Neural cell (in vitro differentiated cells): ENCODE data around the gene SORCS1. TPM values are rescaled to one million over a fixed set of nuclear protein-coding genes. Genes with fewer than 3 reads are reported as not detected.

Source experiments
- H2AFZ ChIP-seq: fragments of 200-600, 300-800 bp; sonication (generic), shearing (Covaris generic); 2 replicates; pipeline ENCODE4 v1.6.0; 2014; ENCODE audit warnings: low read depth, mild to moderate bottlenecking, antibody characterized with exemption, low read length, moderate library complexity
- H3F3A ChIP-seq: fragments of 200-600 bp; shearing (Covaris generic); 2 replicates; pipeline ENCODE4 v1.6.1; 2016; ENCODE audit warnings: mild to moderate bottlenecking, moderate library complexity, mixed read lengths, antibody characterized with exemption, low read length; ENCODE audit not compliant: insufficient read depth, poor library complexity, severe bottlenecking
- H3K27ac ChIP-seq: fragments of 200-600, 300-800 bp; sonication (generic), shearing (Covaris generic); 2 replicates; pipeline ENCODE4 v1.5.1; 2014; ENCODE audit warnings: mild to moderate bottlenecking, low read length, moderate library complexity
- H3K27me3 ChIP-seq: fragments of 300-800, 200-600 bp; sonication (generic), shearing (Covaris generic); 2 replicates; pipeline ENCODE4 v1.6.0; 2014; ENCODE audit warnings: mild to moderate bottlenecking, low read depth, low read length, moderate library complexity; ENCODE audit not compliant: insufficient read depth
- H3K36me3 ChIP-seq: fragments of 300-800, 200-600 bp; sonication (generic), shearing (Covaris generic); 2 replicates; pipeline ENCODE4 v1.5.1; 2014; ENCODE audit warnings: mild to moderate bottlenecking, antibody characterized with exemption, low read length, moderate library complexity; ENCODE audit not compliant: insufficient read depth
- H3K4me2 ChIP-seq: fragments of 300-800, 200-600 bp; sonication (generic), shearing (Covaris generic); 2 replicates; pipeline ENCODE4 v1.6.0; 2014; ENCODE audit warnings: mild to moderate bottlenecking, low read length
- H3K4me3 ChIP-seq: fragments of 300-800, 200-600 bp; sonication (generic), shearing (Covaris generic); 2 replicates; pipeline ENCODE4 v1.5.1; 2014; ENCODE audit warnings: mild to moderate bottlenecking, low read length, moderate library complexity
- H3K79me2 ChIP-seq: fragments of 200-600 bp; shearing (Covaris generic); replicated peaks from 2 replicates; pipeline ENCODE4 v1.6.0; 2014; ENCODE audit warnings: mild to moderate bottlenecking, low read length, moderate library complexity; ENCODE audit not compliant: insufficient read depth
- H3K9ac ChIP-seq: fragments of 300-800, 200-600 bp; sonication (generic), shearing (Covaris generic); 2 replicates; pipeline ENCODE4 v1.6.1; 2016; ENCODE audit warnings: mild to moderate bottlenecking, low read length, mixed read lengths
- H3K9me2 ChIP-seq: fragments of 200-600 bp; shearing (Covaris generic); 2 replicates; pipeline ENCODE4 v1.6.1; 2016; ENCODE audit warnings: mild to moderate bottlenecking, low read length, mixed read lengths; ENCODE audit not compliant: insufficient read depth
- H3K9me3 ChIP-seq: fragments of 200-600, 300-800 bp; sonication (generic), shearing (Covaris generic); 2 replicates; pipeline ENCODE4 v1.6.1; 2016; ENCODE audit warnings: mild to moderate bottlenecking, mixed run types, low read length, moderate library complexity, mixed read lengths
- H4K20me1 ChIP-seq: fragments of 200-600 bp; shearing (Covaris generic); 2 replicates; pipeline ENCODE4 v1.6.1; 2016; ENCODE audit warnings: mild to moderate bottlenecking, mixed run types; ENCODE audit not compliant: insufficient read depth
- EP300 ChIP-seq: fragments of 450-650 bp; conservative IDR thresholded peaks from 2 replicates; pipeline ENCODE4 v1.6.1; 2014; ENCODE audit warnings: antibody characterized with exemption, mild to moderate bottlenecking, moderate library complexity; ENCODE audit not compliant: poor library complexity, severe bottlenecking
- EZH2 ChIP-seq: fragments of 200-600, 300-800 bp; shearing (Covaris generic), sonication (generic); IDR thresholded peaks from 2 replicates; pipeline ENCODE4 v1.6.1; 2014; ENCODE audit warnings: antibody characterized with exemption, low read length, borderline replicate concordance, mild to moderate bottlenecking; ENCODE audit not compliant: insufficient read depth, poor library complexity, severe bottlenecking
- MXI1 ChIP-seq: fragments of 450-650 bp; conservative IDR thresholded peaks from 2 replicates; pipeline ENCODE4 v1.6.1; 2014; ENCODE audit warnings: antibody characterized with exemption, mild to moderate bottlenecking; ENCODE audit not compliant: poor library complexity, severe bottlenecking
- POLR2AphosphoS5 ChIP-seq: IDR thresholded peaks from 2 replicates; pipeline ENCODE4 v1.6.1; 2012
- RAD21 ChIP-seq: fragments of 450-650 bp; conservative IDR thresholded peaks from 2 replicates; pipeline ENCODE4 v1.6.1; 2014; ENCODE audit warnings: antibody characterized with exemption, mild to moderate bottlenecking, moderate library complexity
- SMC3 ChIP-seq: fragments of 450-650 bp; conservative IDR thresholded peaks from 2 replicates; pipeline ENCODE4 v1.6.1; 2014; ENCODE audit warnings: antibody characterized with exemption, mild to moderate bottlenecking, moderate library complexity; ENCODE audit not compliant: poor library complexity
- TAF1 ChIP-seq: IDR thresholded peaks from 2 replicates; pipeline ENCODE4 v1.6.1; 2012; ENCODE audit warnings: low read depth
- polyA plus RNA-seq: library from polyadenylated mRNA; depleted of rRNA; stranded (reverse); fragments of >200 nt; gene quantifications from 2 replicates; pipeline ENCODE4 v1.2.3, GENCODE V29; 2014
- TF ChIP-seq, protein P1 (sequence below): IDR thresholded peaks from 2 replicates; pipeline ENCODE4 v1.6.1; 2012; ENCODE audit warnings: borderline replicate concordance
- TF ChIP-seq, protein P2 (sequence below): fragments of 450-650 bp; IDR thresholded peaks from 2 replicates; pipeline ENCODE4 v1.5.1; 2014; ENCODE audit warnings: antibody characterized with exemption, mild to moderate bottlenecking, moderate library complexity; ENCODE audit not compliant: poor library complexity, severe bottlenecking

Gene SORCS1
- polyA plus RNA-seq, 1 donor from 2014 or later, result 27.0 TPM

DNA sequence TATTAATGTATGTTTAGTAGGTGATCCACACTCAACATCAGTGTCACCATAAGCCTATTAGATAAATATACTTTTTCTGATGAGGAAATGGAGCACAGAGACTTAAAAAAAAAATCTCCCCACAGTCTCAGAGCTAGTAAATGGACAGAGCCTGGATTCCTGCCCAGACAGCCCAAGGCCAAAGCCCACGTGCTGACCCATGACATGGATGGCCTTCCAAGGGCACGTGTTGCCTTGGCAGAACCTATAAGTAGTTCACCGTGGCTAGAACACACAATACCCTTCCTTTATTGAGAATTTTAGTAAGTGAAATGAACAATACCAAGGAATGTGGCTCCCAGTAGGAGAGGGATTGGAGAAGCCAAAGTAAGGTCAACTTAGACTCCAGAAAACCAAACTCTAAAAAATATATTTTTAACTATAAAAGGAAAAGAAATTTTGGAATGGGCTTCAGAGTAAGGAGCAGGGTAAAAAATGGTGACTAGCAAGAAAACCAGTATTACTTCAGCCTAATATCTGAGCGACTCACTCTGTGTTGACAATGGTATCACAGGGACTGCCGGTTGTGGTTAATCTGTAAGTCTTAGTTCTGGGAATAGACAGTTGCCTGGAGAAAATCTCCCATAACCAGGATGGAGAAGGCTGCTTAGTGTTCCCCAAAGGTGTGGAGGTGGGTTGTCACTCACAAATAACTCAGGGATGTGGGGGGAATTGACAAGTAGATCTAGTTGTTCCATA, 223.0 kb downstream of the SORCS1 start:
- Histone ChIP-seq H3K9ac (no peak overlapping the region), H3K27ac (no peak overlapping the region), H3K4me2 (no peak overlapping the region), H3K9me2 (no peaks in the 10 kb centered on the region), H4K20me1 (no peaks in the 10 kb centered on the region), H3F3A (no peaks in the 10 kb centered on the region), H3K36me3 (no peaks in the 10 kb centered on the region), H3K27me3 (no peaks in the 10 kb centered on the region), H3K4me3 (no peak overlapping the region), H3K9me3 (no peaks in the 10 kb centered on the region), H3K79me2 (no peaks in the 10 kb centered on the region), H2AFZ (no peak overlapping the region)
- TF ChIP-seq EP300 (no peak), POLR2AphosphoS5 (no peak), MXI1 (no peak), RAD21 (no peak), SMC3 (no peak), EZH2 (no peak)

GRCh38 chr10:106938513-106938912, 226.0 kb downstream of the SORCS1 start:
- H2AFZ ChIP-seq, result no peak overlapping the region
- H3K9ac ChIP-seq, result no peak overlapping the region
- no peak overlapping the region for H3K4me3 ChIP-seq
- no peak overlapping the region for H3K4me2 ChIP-seq
- no peaks in the 10 kb centered on the region for H3K36me3 ChIP-seq
- H3K79me2 ChIP-seq, result no peaks in the 10 kb centered on the region
- no peaks in the 10 kb centered on the region for H3K27me3 ChIP-seq
- no peak overlapping the region for H3K27ac ChIP-seq
- TF ChIP-seq SMC3, result no peak
- TF ChIP-seq, protein P1, sequence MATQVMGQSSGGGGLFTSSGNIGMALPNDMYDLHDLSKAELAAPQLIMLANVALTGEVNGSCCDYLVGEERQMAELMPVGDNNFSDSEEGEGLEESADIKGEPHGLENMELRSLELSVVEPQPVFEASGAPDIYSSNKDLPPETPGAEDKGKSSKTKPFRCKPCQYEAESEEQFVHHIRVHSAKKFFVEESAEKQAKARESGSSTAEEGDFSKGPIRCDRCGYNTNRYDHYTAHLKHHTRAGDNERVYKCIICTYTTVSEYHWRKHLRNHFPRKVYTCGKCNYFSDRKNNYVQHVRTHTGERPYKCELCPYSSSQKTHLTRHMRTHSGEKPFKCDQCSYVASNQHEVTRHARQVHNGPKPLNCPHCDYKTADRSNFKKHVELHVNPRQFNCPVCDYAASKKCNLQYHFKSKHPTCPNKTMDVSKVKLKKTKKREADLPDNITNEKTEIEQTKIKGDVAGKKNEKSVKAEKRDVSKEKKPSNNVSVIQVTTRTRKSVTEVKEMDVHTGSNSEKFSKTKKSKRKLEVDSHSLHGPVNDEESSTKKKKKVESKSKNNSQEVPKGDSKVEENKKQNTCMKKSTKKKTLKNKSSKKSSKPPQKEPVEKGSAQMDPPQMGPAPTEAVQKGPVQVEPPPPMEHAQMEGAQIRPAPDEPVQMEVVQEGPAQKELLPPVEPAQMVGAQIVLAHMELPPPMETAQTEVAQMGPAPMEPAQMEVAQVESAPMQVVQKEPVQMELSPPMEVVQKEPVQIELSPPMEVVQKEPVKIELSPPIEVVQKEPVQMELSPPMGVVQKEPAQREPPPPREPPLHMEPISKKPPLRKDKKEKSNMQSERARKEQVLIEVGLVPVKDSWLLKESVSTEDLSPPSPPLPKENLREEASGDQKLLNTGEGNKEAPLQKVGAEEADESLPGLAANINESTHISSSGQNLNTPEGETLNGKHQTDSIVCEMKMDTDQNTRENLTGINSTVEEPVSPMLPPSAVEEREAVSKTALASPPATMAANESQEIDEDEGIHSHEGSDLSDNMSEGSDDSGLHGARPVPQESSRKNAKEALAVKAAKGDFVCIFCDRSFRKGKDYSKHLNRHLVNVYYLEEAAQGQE, result no peak
- TF ChIP-seq, protein P2, sequence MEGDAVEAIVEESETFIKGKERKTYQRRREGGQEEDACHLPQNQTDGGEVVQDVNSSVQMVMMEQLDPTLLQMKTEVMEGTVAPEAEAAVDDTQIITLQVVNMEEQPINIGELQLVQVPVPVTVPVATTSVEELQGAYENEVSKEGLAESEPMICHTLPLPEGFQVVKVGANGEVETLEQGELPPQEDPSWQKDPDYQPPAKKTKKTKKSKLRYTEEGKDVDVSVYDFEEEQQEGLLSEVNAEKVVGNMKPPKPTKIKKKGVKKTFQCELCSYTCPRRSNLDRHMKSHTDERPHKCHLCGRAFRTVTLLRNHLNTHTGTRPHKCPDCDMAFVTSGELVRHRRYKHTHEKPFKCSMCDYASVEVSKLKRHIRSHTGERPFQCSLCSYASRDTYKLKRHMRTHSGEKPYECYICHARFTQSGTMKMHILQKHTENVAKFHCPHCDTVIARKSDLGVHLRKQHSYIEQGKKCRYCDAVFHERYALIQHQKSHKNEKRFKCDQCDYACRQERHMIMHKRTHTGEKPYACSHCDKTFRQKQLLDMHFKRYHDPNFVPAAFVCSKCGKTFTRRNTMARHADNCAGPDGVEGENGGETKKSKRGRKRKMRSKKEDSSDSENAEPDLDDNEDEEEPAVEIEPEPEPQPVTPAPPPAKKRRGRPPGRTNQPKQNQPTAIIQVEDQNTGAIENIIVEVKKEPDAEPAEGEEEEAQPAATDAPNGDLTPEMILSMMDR, result no peak
- TF ChIP-seq TAF1, result no peak
- H3K9me3 ChIP-seq, result no peaks in the 10 kb centered on the region
- no peaks in the 10 kb centered on the region for H3F3A ChIP-seq
- H3K9me2 ChIP-seq, result no peaks in the 10 kb centered on the region
- no peaks in the 10 kb centered on the region for H4K20me1 ChIP-seq
